HEK293 (cell line): ENCODE measurements around the gene TUBD1.

ENCODE experiments used
- BCL11B ChIP-seq: fragments of 450-650 bp; formaldehyde crosslinking; IDR thresholded peaks from 2 replicates; pipeline ENCODE4 v1.5.1; 2016; ENCODE audit warnings: low read depth, missing biosample characterization, missing genetic modification characterization
- EGR2 ChIP-seq: fragments of 450-650 bp; formaldehyde crosslinking; IDR thresholded peaks from 2 replicates; pipeline ENCODE4 v1.5.1; 2016; ENCODE audit warnings: low read depth, missing biosample characterization, missing genetic modification characterization
- HOXA7 ChIP-seq: sonication (generic); formaldehyde crosslinking; IDR thresholded peaks from 2 replicates; pipeline ENCODE4 v1.8.1; 2022; ENCODE audit warnings: missing genetic modification reagents, borderline replicate concordance
- HOXC10 ChIP-seq: sonication (generic); formaldehyde crosslinking; IDR thresholded peaks from 2 replicates; pipeline ENCODE4 v1.8.1; 2023; ENCODE audit warnings: mild to moderate bottlenecking, missing genetic modification reagents
- IKZF3 ChIP-seq: fragments of 450-650 bp; IDR thresholded peaks from 2 replicates; pipeline ENCODE4 v1.5.0; 2018; ENCODE audit warnings: missing biosample characterization, mild to moderate bottlenecking, missing genetic modification characterization, moderate library complexity
- KLF9 ChIP-seq: fragments of 450-650 bp; formaldehyde crosslinking; IDR thresholded peaks from 2 replicates; pipeline ENCODE4 v1.5.1; 2016; ENCODE audit warnings: missing biosample characterization, missing genetic modification characterization, low read depth
- OSR2 ChIP-seq: fragments of 450-650 bp; formaldehyde crosslinking; IDR thresholded peaks from 2 replicates; pipeline ENCODE4 v1.5.1; 2016; ENCODE audit warnings: missing biosample characterization, missing genetic modification characterization
- SP7 ChIP-seq: fragments of 450-650 bp; formaldehyde crosslinking; IDR thresholded peaks from 2 replicates; pipeline ENCODE4 v1.5.1; 2016; ENCODE audit warnings: missing biosample characterization, missing genetic modification characterization
- ZBTB17 ChIP-seq: fragments of 450-650 bp; formaldehyde crosslinking; IDR thresholded peaks from 2 replicates; pipeline ENCODE4 v1.5.1; 2016; ENCODE audit warnings: missing biosample characterization, missing genetic modification characterization
- ZBTB8A ChIP-seq: fragments of 450-650 bp; formaldehyde crosslinking; IDR thresholded peaks from 2 replicates; pipeline ENCODE4 v1.5.1; 2016; ENCODE audit warnings: missing biosample characterization, missing genetic modification characterization
- ZEB2 ChIP-seq: fragments of 450-650 bp; formaldehyde crosslinking; IDR thresholded peaks from 2 replicates; pipeline ENCODE4 v1.5.1; 2016; ENCODE audit warnings: missing biosample characterization, missing genetic modification characterization
- ZFP41 ChIP-seq: fragments of 450-650 bp; formaldehyde crosslinking; IDR thresholded peaks from 2 replicates; pipeline ENCODE4 v1.5.1; 2016; ENCODE audit warnings: missing biosample characterization, missing genetic modification characterization, borderline replicate concordance
- ZNF202 ChIP-seq: fragments of 450-650 bp; formaldehyde crosslinking; IDR thresholded peaks from 2 replicates; pipeline ENCODE4 v1.5.1; 2016; ENCODE audit warnings: missing biosample characterization, missing genetic modification characterization, borderline replicate concordance
- ZNF211 ChIP-seq: fragments of 450-650 bp; formaldehyde crosslinking; IDR thresholded peaks from 2 replicates; pipeline ENCODE4 v1.5.1; 2016; ENCODE audit warnings: low read depth, missing biosample characterization, missing genetic modification characterization
- ZNF221 ChIP-seq: fragments of 450-650 bp; formaldehyde crosslinking; IDR thresholded peaks from 2 replicates; pipeline ENCODE4 v1.5.1; 2017; ENCODE audit warnings: missing biosample characterization, missing genetic modification characterization, borderline replicate concordance
- ZNF423 ChIP-seq: fragments of 450-650 bp; formaldehyde crosslinking; IDR thresholded peaks from 2 replicates; pipeline ENCODE4 v1.5.1; 2016; ENCODE audit warnings: missing biosample characterization, missing genetic modification characterization
- ZNF549 ChIP-seq: fragments of 450-650 bp; IDR thresholded peaks from 2 replicates; pipeline ENCODE4 v1.5.1; 2018; ENCODE audit warnings: missing biosample characterization, missing genetic modification characterization, mild to moderate bottlenecking, inconsistent platforms, moderate library complexity
- ZNF571 ChIP-seq: fragments of 450-650 bp; formaldehyde crosslinking; IDR thresholded peaks from 2 replicates; pipeline ENCODE4 v1.5.0; 2017; ENCODE audit warnings: missing biosample characterization, missing genetic modification characterization
- ZNF600 ChIP-seq: fragments of 450-650 bp; formaldehyde crosslinking; IDR thresholded peaks from 2 replicates; pipeline ENCODE4 v1.5.1; 2016; ENCODE audit warnings: missing biosample characterization, missing genetic modification characterization
- ZNF623 ChIP-seq: fragments of 450-650 bp; formaldehyde crosslinking; IDR thresholded peaks from 2 replicates; pipeline ENCODE4 v1.5.1; 2016; ENCODE audit warnings: missing biosample characterization, missing genetic modification characterization
- ZNF664 ChIP-seq: fragments of 450-650 bp; formaldehyde crosslinking; IDR thresholded peaks from 2 replicates; pipeline ENCODE4 v1.5.1; 2016; ENCODE audit warnings: missing biosample characterization, missing genetic modification characterization
- ZNF670 ChIP-seq: fragments of 450-650 bp; formaldehyde crosslinking; IDR thresholded peaks from 2 replicates; pipeline ENCODE4 v1.5.1; 2016; ENCODE audit warnings: missing biosample characterization, missing genetic modification characterization, low read depth
- ZNF707 ChIP-seq: fragments of 450-650 bp; formaldehyde crosslinking; IDR thresholded peaks from 2 replicates; pipeline ENCODE4 v1.5.1; 2016; ENCODE audit warnings: missing biosample characterization, missing genetic modification characterization
- ZNF747 ChIP-seq: fragments of 450-650 bp; formaldehyde crosslinking; IDR thresholded peaks from 2 replicates; pipeline ENCODE4 v1.5.1; 2016; ENCODE audit warnings: missing biosample characterization, missing genetic modification characterization
- ZNF76 ChIP-seq: fragments of 450-650 bp; formaldehyde crosslinking; IDR thresholded peaks from 2 replicates; pipeline ENCODE4; 2016; ENCODE audit warnings: low read depth, missing biosample characterization, missing genetic modification characterization, borderline replicate concordance
- ZNF776 ChIP-seq: fragments of 450-650 bp; formaldehyde crosslinking; IDR thresholded peaks from 2 replicates; pipeline ENCODE4 v1.5.0; 2017; ENCODE audit warnings: missing biosample characterization, missing genetic modification characterization, borderline replicate concordance
- ZNF843 ChIP-seq: fragments of 450-650 bp; formaldehyde crosslinking; IDR thresholded peaks from 2 replicates; pipeline ENCODE4 v1.5.1; 2016; ENCODE audit warnings: missing biosample characterization, missing genetic modification characterization
- TF ChIP-seq, protein P1 (sequence below): fragments of 450-650 bp; formaldehyde crosslinking; IDR thresholded peaks from 2 replicates; pipeline ENCODE4 v1.5.1; 2016; ENCODE audit warnings: missing biosample characterization, missing genetic modification characterization, borderline replicate concordance
- TF ChIP-seq, protein P2 (sequence below): fragments of 450-650 bp; formaldehyde crosslinking; IDR thresholded peaks from 2 replicates; pipeline ENCODE4 v1.5.0; 2017; ENCODE audit warnings: missing biosample characterization, missing genetic modification characterization, borderline replicate concordance
- TF ChIP-seq, protein P3 (sequence below): fragments of 450-650 bp; formaldehyde crosslinking; IDR thresholded peaks from 2 replicates; pipeline ENCODE4 v1.5.1; 2016; ENCODE audit warnings: missing biosample characterization, missing genetic modification characterization
- TF ChIP-seq, protein P4 (sequence below): fragments of 450-650 bp; formaldehyde crosslinking; IDR thresholded peaks from 2 replicates; pipeline ENCODE4 v1.5.1; 2016; ENCODE audit warnings: missing biosample characterization, missing genetic modification characterization

TUBD1 gene

DNA sequence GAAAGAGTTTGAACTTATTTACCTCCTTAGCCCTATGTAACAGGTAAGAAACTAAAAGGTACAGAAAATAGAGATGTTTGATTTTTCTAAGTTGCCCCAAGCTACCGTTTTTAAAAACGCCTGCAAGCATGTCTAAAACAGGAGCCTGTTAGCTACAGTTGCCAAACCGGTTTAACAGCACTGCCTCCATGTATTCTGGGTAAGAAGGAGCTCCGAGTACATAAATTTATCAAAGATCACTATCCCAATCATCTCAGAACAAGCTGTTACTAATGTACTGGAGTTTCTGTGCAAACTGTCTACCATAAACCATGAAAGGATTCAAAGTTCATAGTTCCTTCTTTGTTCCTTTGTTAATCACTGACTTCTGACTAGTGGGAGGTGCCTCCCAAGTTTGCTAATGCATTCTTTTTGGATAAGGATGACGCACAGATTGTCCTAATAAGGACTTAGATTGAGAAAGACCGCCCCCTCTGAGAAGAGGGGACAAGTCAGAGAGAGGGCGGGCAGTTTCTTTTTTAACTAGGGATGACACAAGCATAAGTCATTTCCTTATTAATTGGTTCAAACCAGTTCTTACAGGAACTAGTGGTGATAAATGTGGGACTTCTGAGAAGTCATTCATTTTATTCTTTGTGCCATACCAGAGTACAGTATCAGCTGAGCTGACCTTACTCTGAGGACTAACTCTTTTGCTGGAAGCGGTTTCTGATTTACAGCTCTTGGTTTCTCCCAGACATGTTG lies 55.3 kb downstream of the TUBD1 start (continued):
- TF ChIP-seq, protein P1, sequence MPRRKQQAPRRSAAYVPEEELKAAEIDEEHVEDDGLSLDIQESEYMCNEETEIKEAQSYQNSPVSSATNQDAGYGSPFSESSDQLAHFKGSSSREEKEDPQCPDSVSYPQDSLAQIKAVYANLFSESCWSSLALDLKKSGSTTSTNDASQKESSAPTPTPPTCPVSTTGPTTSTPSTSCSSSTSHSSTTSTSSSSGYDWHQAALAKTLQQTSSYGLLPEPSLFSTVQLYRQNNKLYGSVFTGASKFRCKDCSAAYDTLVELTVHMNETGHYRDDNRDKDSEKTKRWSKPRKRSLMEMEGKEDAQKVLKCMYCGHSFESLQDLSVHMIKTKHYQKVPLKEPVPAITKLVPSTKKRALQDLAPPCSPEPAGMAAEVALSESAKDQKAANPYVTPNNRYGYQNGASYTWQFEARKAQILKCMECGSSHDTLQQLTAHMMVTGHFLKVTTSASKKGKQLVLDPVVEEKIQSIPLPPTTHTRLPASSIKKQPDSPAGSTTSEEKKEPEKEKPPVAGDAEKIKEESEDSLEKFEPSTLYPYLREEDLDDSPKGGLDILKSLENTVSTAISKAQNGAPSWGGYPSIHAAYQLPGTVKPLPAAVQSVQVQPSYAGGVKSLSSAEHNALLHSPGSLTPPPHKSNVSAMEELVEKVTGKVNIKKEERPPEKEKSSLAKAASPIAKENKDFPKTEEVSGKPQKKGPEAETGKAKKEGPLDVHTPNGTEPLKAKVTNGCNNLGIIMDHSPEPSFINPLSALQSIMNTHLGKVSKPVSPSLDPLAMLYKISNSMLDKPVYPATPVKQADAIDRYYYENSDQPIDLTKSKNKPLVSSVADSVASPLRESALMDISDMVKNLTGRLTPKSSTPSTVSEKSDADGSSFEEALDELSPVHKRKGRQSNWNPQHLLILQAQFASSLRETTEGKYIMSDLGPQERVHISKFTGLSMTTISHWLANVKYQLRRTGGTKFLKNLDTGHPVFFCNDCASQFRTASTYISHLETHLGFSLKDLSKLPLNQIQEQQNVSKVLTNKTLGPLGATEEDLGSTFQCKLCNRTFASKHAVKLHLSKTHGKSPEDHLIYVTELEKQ (tag by site-specific recombination): peak; percentile 46
- TF ChIP-seq OSR2 (tag by site-specific recombination) (peak; percentile 84), HOXA7 (CRISPR knock-in tag) (no peak), ZNF747 (tag by site-specific recombination) (no peak), KLF9 (tag by site-specific recombination) (peak; percentile 23; the same call in 1 of the 2 replicates), ZFP41 (no peak), ZNF670 (no peak), ZNF623 (tag by site-specific recombination) (no peak), ZBTB8A (tag by site-specific recombination) (no peak), IKZF3 (tag by site-specific recombination) (peak; percentile 93), ZNF664 (tag by site-specific recombination) (no peak), ZNF423 (no peak), ZNF600 (tag by site-specific recombination) (peak; percentile 92), ZNF76 (tag by site-specific recombination) (no peak), ZEB2 (tag by site-specific recombination) (peak; percentile 80), ZNF549 (tag by site-specific recombination) (no peak), ZNF571 (no peak), ZNF707 (tag by site-specific recombination) (no peak), ZNF202 (no peak), ZNF776 (tag by site-specific recombination) (no peak), ZNF843 (tag by site-specific recombination) (no peak), HOXC10 (CRISPR knock-in tag) (no peak), BCL11B (tag by site-specific recombination) (no peak), ZNF211 (tag by site-specific recombination) (no peak), ZBTB17 (tag by site-specific recombination) (peak; percentile 94), SP7 (tag by site-specific recombination) (peak; percentile 95), EGR2 (tag by site-specific recombination) (no peak), ZNF221 (no peak)
- TF ChIP-seq, protein P2, sequence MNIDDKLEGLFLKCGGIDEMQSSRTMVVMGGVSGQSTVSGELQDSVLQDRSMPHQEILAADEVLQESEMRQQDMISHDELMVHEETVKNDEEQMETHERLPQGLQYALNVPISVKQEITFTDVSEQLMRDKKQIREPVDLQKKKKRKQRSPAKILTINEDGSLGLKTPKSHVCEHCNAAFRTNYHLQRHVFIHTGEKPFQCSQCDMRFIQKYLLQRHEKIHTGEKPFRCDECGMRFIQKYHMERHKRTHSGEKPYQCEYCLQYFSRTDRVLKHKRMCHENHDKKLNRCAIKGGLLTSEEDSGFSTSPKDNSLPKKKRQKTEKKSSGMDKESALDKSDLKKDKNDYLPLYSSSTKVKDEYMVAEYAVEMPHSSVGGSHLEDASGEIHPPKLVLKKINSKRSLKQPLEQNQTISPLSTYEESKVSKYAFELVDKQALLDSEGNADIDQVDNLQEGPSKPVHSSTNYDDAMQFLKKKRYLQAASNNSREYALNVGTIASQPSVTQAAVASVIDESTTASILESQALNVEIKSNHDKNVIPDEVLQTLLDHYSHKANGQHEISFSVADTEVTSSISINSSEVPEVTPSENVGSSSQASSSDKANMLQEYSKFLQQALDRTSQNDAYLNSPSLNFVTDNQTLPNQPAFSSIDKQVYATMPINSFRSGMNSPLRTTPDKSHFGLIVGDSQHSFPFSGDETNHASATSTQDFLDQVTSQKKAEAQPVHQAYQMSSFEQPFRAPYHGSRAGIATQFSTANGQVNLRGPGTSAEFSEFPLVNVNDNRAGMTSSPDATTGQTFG: no peak
- TF ChIP-seq, protein P3, sequence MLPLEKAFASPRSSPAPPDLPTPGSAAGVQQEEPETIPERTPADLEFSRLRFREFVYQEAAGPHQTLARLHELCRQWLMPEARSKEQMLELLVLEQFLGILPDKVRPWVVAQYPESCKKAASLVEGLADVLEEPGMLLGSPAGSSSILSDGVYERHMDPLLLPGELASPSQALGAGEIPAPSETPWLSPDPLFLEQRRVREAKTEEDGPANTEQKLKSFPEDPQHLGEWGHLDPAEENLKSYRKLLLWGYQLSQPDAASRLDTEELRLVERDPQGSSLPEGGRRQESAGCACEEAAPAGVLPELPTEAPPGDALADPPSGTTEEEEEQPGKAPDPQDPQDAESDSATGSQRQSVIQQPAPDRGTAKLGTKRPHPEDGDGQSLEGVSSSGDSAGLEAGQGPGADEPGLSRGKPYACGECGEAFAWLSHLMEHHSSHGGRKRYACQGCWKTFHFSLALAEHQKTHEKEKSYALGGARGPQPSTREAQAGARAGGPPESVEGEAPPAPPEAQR (tag by site-specific recombination): no peak
- TF ChIP-seq, protein P4, sequence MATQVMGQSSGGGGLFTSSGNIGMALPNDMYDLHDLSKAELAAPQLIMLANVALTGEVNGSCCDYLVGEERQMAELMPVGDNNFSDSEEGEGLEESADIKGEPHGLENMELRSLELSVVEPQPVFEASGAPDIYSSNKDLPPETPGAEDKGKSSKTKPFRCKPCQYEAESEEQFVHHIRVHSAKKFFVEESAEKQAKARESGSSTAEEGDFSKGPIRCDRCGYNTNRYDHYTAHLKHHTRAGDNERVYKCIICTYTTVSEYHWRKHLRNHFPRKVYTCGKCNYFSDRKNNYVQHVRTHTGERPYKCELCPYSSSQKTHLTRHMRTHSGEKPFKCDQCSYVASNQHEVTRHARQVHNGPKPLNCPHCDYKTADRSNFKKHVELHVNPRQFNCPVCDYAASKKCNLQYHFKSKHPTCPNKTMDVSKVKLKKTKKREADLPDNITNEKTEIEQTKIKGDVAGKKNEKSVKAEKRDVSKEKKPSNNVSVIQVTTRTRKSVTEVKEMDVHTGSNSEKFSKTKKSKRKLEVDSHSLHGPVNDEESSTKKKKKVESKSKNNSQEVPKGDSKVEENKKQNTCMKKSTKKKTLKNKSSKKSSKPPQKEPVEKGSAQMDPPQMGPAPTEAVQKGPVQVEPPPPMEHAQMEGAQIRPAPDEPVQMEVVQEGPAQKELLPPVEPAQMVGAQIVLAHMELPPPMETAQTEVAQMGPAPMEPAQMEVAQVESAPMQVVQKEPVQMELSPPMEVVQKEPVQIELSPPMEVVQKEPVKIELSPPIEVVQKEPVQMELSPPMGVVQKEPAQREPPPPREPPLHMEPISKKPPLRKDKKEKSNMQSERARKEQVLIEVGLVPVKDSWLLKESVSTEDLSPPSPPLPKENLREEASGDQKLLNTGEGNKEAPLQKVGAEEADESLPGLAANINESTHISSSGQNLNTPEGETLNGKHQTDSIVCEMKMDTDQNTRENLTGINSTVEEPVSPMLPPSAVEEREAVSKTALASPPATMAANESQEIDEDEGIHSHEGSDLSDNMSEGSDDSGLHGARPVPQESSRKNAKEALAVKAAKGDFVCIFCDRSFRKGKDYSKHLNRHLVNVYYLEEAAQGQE: no peak
